Stimulated activated CD8-positive, alpha-beta memory T cell treated with anti-CD3 and anti-CD28 coated beads, Interleukin-15, amount 100 ng/mL, for 4 hours (primary cell): Measurements from ENCODE around the gene PDPR.
"Not testable (repeated sequence)": the region's sequence is repeated elsewhere in the genome, so short reads cannot be mapped to it uniquely, and the experiment has no call there.

Experiments used
- DNase-seq, 2 donors: peaks; one replicate each; pipeline ENCODE4 v3.0.0-alpha.2; 2020; ENCODE audit warnings: low read depth in 2 of 2

PDPR gene

DNA sequence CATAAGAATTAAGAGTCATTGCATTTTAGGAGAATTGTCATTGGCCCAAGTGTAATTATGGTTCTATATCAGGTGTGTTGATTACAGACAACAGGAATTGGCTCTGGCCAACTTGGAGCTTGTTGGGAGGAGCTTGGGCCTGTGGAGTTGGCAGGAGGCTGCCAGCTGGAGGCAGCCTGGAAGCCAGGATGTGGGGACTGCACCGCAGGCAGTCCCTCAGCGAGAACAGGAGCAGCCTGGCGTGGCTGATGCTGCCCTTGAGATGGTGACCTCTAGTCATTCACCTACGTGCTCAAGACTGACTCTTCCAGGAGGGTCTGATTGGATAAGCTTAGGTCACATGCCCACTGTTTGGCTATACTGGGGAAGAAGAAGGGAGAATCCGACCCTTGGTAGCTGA is 13.6 kb downstream of the PDPR start:
- DNase-seq: not testable (repeated sequence)

DNA sequence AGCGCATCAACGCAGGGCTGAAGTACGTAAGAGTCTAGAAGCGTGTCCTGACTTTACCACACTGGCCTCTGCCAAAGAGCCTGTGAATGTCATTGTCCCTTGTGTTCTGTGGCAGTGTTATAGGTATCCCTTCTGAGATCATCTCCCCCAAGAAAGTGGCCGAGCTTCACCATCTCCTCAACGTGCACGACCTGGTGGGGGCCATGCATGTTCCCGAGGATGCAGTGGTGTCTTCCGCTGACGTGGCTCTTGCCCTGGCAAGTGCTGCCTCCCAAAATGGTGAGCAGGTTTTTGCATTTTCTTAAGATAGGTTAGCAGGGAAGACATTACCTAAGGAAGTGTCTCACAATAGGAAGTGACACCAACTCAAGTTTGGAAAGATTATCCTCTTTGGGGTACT is 14.7 kb downstream of the PDPR start:
- DNase-seq: not testable (repeated sequence)

DNA sequence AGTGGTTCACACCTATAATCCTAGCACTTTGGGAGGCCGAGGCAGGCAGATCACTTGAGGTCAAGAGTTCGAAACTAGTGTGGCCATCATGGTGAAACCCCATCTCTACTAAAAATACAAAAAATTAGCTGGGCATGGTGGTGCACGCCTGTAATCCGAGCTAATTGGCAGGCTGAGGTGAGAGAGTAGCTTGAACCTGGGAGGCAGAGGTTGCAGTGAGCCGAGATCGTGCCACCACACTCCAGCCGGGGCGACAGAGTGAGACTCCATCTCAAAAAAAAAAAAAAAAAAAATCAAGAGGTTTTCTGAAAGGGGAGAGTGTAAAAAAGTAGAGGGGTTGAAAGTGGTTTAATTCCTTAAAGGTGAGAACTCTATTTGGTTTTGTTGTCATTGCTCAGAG is 21.7 kb downstream of the PDPR start:
- not testable (repeated sequence) for DNase-seq

DNA sequence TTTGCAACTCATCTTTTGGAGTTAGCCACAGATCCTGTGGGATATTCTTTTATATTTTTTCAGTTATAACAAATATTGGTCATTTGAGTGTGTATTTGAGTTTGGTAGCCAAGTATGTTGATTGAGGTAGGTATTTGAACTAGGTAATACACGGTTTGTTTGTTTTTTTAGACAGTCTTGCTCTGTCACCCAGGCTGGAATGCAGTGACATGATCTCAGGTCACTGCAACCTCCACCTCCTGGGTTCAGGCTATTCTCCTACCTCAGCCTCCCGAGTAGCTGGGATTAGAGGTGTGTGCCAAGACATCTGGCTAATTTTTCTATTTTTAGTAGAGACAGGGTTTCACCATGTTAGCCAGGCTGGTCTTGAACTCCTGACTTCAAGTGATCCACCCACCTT is 22.5 kb downstream of the PDPR start:
- DNase-seq: not testable (repeated sequence)

DNA sequence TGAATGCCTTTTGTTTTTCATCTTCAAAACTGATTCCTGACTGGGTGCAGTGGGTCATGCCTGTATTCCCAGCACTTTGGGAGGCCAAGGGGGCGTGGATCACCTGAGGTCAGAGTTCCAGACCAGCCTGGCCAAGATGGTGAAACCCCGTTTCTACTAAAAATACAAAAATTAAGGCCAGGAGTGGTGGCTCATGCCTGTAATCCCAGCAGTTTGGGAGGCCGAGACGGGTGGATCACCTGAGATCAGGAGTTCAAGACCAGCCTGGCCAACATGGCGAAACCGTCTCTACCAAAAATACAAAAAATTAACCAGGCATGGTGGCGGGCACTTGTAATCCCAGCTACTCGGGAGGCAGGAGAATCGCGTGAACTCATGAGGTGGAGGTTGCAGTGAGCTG is 28.6 kb downstream of the PDPR start:
- DNase-seq: not testable (repeated sequence)

DNA sequence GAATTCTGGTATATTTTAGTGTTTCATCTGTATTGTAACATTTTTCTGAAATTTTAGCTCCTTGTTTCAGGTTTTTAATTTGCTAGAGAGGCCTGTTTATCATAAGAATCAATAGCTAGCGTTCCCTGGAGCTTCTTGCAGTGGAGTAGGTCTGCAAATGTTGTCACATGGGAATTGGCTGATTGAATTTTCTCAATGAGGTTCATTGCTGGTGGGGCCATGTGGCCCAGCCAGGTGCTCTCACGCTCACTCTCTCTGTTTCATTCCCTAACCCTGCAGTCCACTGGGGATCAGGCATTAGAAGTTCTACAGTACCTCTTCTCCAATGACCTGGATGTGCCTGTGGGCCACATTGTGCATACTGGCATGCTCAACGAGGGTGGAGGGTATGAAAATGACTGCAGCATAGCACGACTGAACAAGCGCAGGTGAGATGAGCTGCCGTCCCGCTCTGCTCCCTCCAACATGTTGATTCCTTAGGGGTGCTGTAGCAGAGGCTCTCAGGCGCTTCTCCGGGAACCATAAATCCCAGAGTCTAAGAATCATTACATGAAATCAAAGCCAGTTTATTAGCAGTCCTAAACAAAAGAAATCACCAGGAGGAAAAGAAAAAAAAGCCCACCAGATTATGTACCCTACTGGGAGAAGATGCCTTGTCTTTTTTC is 29.2 kb downstream of the PDPR start:
- not testable (repeated sequence) for DNase-seq

DNA sequence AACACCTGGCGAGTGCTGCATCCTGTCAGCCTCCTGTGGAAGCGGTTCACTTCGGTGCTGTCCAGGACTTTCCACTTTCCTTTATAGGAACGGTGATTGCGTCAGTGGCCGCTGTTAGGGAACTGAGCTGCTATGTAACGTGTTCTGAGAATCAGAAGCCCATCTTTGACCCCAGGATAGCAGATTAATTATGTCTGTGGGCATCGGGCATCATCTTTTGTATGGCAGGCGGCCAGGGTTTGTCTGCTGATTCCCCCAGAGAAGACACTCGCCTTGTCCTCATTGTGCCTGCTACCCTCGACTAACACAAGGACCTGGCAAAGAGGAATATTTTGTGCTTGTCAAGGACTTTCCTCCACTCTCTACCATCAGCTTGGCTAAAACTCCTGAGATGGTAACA is 33.7 kb downstream of the PDPR start:
- DNase-seq: not testable (repeated sequence)

DNA sequence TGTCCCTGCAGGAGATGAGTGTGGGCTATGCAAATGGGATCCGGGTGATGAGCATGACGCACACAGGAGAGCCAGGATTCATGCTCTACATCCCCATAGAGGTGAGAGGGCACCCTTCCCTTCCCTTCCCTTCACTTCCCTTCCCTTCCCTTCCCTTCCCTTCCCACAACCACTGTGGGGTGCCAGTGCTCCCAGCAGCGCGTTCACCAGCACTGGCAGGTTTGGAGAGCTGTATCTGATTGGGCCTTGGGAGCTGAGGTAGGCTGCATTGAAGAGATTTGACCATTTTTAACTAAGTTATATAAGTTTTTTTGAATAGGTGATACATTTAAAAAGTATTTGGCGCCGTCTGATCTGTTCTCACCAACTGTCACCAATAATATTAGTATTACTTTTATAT is 34.3 kb downstream of the PDPR start:
- DNase-seq: not testable (repeated sequence)

DNA sequence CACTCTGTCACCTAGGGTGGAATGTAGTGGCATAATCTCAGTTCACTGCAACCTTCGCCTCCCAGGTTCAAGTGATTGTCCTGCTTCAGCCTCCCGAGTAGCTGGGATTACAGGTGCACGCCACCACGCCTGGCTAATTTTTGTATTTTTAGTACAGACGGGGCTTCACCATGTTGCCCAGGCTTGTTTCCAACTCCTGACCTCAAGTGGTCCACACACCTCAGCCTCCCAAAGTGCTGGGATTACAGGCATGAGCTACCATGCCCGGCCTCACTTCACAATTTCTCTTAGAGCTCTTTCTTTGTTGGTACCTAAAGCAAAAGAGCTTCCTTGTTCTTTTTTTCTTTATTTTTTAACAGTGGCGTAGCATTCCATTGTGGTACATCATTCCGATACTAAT is 35.2 kb downstream of the PDPR start:
- DNase-seq: not testable (repeated sequence)

DNA sequence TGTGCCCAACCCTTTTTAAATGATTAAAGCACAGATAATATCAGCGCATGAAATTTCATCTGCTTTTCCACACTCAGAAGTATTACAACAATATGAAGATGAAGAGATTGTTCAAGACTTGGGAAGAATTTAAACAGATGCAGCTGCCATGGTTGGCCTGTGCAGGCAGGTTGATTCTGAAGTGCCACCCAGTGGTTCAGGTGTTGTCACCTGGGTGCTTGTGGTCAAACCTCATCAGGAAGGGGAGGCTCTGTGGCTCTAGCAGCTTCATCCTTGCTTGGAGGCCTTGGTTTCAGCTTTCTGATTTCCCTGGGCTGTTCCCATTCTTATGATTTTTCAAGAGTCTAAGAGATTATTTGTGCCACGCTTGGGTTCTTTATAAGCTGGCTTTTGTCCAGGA is 37.3 kb downstream of the PDPR start:
- no peak for DNase-seq

DNA sequence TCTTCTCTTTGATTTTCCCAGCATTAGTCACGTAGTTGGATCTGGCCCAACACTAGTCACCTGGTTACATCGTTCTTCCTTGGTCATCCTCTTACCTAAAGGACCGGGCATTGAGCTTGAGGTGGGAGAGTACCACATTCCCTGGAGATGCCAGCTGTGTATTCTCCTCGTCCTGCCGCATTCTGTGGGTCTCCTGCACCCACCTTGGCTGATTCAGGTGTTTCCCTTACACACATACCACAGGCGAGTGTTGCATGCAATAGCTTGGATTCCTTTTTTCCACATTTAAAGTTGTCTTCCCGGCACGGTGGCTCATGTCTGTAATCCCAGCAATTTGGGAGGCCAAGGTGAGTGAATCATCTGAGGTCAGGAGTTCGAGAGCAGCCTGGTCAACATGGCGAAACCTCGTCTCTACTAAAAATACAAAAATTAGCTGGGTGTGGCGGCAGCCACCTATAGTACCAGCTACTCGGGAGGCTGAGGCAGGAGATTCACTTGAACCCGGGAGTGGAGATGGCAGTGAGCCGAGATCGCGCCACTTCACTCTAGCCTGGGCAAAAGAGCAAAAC is 37.9 kb downstream of the PDPR start:
- no peak for DNase-seq

DNA sequence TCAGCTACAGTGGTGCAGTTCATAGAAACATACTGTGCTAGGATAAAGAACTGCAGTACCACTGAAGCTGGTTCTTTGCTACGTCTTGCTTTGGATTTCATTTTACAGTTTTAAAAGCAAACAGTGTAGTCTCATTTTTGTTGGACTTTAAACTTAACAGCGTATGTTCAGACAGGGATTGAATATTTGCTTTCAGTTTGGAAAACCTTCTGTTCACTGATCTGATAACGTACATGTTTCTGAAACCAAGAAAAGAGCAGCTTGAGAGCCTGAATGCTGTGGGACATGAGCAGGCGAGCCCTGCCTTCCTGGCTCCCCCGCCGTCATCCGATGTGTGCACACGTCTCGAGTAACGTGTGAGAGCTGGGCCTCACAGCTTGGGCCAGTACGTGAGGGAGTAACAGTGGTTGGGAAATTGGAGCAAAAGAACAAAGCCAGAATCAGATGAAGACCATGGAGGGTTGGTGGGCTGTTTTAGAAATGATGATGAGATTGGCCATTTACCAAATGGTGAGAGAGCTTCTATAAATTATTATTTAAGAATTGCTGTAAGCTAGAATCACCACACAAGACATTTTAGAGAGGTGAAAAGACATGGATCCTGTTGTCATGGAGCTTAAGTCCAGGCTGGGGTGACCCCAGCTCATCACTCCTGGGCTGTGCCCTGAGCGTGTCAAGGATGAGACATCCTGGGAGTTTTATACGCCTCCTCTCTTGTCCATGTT is 38.6 kb downstream of the PDPR start:
- DNase-seq: no peak

DNA sequence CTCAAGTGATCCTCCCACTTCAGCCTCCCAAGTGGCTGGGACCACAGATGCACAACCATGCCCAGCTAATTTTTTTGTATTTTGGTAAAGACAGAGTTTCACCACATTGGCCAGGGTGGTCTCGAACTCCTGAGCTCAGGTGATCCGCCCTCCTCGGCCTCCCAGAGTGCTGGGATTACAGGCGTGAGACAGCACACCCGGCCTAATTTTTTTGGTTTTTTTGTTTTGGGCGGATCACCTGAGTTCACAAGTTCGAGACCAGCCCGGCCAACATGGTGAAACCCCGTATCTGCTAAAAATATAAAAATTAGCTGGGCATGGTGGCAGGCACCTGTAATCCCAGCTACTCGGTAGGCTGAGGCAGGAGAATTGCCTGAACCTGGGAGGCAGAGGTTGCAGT is 40.6 kb downstream of the PDPR start:
- DNase-seq: not testable (repeated sequence)

DNA sequence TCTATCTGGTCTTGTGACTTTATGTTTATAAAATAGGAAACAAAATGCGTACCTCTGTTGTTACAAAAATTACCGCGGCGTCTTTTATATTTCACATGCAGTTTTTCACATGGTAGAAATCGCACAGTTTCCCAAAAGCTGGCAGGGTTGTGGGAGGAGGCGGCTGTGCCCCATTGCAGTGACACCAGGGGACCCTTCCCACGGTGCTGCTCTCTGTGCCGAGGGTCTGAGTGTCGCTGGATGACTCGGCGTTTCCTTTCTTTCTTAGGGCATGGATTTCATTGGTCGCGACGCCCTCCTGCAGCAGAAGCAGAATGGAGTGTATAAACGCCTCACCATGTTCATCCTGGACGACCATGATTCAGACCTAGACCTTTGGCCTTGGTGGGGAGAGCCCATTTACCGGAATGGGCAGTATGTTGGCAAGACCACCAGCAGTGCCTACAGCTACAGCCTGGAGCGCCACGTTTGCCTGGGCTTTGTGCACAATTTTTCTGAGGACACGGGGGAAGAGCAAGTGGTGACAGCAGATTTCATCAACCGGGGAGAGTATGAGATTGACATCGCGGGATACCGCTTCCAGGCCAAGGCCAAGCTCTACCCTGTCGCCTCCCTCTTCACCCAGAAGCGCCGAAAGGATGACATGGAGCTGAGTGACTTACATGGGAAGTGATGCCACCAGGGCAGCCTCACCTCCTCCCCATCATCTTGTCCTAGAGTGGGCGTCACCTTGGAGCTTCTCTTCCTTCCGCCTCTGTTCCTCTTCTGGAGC is 42.3 kb downstream of the PDPR start:
- no peak for DNase-seq

DNA sequence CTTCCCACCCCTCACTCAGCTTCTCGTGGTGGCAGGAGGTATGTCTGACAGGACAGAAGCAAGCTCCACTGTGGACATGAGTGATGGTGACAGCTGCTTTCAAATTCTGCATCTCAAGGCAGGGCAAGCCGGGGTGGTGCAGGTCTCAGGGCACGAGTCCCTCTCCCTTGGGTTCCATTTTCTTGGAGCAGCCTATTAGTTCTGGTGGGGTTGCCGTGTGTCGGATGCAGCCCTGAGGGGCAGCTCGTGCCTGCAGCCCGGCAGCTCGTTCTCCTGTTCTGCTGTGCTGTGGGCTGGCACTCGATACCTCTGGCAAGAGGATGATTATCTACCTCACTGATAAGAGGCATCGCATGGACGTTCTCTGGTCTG is 43.0 kb downstream of the PDPR start:
- DNase-seq: no peak

DNA sequence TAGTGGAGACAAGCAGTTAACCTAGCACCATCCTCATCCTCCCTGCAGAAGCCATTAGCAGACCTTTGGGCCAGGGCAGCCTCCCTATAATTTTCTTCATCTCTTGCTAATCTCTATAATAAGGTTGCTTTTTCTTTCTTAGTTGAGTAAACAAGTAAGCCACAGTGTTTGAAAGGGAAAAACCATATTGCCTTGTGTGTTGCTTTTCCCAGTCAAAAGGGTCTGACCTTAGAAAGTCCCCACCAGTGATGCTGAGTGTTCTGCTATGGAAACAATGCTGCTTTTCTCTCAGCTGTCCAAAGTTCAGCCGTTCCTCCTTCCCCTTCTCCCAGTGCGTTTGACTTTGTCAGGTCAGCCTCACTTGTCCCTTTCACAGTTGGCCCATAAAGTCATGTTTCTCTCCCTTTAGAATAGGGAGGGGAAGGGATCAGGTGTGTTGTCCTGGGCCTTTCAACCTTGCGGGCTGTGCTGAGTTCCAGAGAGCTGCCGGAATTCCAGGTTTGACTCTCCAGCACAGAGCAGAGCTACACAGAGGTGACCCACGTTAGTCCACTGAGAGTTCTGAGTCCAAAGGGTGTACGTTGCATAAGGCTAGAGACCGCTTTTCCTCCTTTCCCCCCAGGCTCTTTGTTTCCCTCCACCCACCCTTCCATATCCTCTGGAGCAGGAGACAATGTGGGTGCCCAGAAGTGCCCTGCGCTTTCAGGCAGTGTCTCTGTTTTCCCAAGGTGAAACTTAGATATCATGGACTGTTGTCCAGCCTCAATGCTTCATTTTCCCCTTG is 43.5 kb downstream of the PDPR start:
- DNase-seq: no peak

DNA sequence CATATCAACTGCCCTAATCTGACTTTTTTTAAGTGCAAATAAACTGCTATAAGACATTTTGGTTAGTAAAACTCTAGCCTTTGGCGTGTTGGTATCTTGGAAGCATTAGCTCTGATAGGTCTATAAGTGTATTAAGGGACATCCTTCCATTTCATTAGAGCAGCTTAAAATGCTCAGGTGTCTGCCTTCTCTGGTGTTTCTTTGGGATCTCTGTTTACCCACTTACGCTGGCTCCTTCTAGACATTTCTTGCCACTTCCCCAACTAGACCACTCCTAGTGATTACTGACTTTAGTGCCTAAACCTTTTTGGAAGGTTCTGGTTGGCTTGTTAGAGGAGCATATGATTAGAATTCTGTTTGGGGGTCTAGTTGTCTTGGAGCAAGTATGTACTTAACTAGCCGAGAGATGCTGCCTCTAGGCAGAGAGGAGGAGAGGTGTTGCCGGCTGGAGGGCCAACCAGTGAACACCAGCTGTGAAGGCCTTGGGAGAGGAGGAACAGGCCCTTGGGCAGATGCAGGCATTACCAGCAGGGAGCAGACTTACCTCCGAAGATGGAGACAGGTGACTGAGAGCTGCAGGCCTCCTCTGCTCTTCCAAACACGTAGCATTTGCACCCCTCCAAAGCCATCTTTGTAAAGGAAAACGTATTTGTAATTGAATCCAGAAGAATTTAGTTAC is 44.3 kb downstream of the PDPR start:
- DNase-seq: no peak

DNA sequence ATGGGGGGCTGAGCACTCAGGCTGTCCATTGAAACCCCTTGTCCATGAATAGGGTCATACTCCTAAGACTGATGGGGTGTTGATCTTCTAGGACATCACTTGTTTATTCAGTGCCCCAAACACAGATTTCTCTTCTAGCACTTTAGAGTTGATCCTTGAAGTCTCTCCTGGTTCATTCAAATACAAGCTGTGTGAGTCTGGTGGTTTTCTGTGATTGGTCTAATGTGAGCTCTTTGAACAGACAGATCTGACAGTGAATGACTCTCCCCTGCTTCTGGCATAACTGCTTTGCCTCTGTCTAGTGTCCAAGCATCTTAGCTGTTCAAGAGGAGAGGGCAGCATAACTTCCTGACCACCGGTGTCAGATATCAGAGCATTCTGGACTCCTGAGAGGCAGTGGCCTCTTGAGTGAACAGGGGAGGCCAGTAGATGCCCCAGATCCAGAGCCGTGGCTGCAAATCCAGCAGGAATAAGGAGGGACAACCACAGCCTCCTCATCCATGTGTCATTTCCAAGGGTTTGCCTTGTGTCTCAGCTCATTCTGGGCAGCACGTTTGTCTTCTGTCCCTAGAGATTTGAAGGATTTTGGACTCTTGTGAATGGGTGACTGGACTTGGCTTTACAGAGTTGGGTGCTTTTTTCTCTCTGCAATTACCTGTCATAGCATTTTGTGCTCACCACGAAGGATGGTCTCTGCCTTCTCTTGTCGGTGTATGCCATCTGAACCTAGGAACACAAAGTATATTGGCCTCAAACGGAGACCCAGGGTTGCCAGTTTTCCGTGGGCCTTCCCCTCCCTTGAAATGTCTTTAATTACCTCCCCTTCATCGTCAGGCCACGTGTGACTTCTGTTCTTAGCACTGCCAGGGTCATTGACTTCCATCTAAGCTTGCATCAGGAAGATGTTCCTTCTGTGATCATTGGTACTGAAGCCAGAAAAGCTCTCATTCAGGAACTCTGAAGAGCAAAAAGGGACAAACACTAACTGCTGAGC is 45.5 kb downstream of the PDPR start:
- DNase-seq: no peak

DNA sequence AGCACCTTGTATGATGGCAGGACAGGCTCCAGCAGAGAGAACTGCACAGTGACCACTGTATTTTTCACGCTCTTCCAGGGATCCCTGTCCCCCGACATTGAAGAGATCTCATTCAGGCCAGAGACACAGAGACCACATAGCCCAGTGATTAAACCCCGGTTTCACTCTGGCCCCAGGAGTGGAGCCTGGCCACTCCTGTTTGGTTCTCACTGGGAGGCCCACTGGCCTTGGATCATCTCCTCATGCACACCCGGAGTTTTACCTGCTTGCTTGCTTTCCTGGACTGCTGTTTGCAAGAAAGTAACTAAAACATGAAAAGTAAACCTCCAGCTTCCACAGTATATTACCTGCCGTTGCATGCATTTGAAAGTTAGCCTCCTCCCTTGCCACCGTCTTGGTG is 46.3 kb downstream of the PDPR start:
- DNase-seq: no peak

DNA sequence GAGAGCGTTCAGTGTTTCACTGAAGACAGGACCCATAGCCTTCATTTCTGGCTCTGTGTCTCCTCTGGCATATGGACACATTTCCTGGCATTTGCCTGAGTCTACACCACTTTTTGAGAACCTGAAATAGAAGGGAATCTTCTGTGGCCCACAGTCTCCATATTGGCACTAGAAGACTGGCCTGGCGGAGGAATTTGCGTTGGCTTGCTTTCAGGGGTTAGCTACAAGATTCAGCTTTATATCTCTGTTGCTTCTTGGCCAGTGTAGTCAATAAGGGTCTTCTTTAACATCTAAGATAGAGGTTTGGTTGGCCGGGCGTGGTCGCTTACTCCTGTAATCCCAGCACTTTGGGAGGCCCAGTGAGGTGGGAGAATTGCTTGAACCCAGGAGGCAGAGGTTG is 46.7 kb downstream of the PDPR start:
- no peak for DNase-seq
